ENCODE measurements around the gene STAB1. TPM values are rescaled to one million over a fixed set of nuclear protein-coding genes. Genes with fewer than 3 reads are reported as not detected.

STAB1 gene
- total RNA-seq, 1 experiment from 2014 or later, result 0.33 TPM

DNA sequence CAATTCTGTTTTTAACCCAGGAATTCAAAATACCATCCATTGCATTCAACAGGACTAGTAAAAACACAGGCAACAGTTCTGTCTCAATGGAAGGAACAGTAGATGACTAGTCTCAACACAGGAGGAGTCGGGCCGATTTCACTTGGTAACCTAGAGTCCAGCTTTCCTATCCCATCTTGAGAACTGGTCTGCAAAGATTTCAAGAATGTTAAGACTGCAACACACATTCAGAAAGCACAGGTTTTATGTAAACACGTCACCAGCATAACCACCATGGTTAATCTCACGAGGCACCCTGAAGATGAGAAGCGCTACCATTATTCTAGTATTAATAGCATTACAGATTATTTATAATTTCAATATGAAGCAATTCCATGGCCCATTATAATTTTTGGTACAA lies 63.3 kb downstream of the STAB1 start:
- no peak overlapping the region for H3K27ac ChIP-seq (ENCODE audit: low read length)
- BruUV-seq (replicated peaks), result no TSS peak
- H3K9ac ChIP-seq (ENCODE audit: low read length), result no peak overlapping the region
- ChIA-PET POLR2A (ENCODE audit: unreplicated experiment) (no interaction called here), CTCF (no interaction called here)
- H3K4me2 ChIP-seq (ENCODE audit: low read length), result no peak overlapping the region
- H3F3A ChIP-seq (ENCODE audit: low read length, unreplicated experiment), result no peaks in the 10 kb centered on the region
- H3K4me3 ChIP-seq (ENCODE audit: low read length), result no peak overlapping the region
- H4K20me1 ChIP-seq (ENCODE audit: low read length), result no peaks in the 10 kb centered on the region
- H3K36me3 ChIP-seq (ENCODE audit: low read depth, low read length), result peaks cover 45% of the 10 kb centered on the region; the same call in 1 of the 2 replicates
- DNase-seq (no peak), ATAC-seq (no peak)
- H3K27me3 ChIP-seq (ENCODE audit: low read length), result no peaks in the 10 kb centered on the region
- no peaks in the 10 kb centered on the region for H3K79me2 ChIP-seq (ENCODE audit: low read length)
- intact Hi-C loops (cut with micrococcal nuclease), result no loop called here
- no peak overlapping the region for H2AFZ ChIP-seq (ENCODE audit: low read length)
- TF ChIP-seq EZH2phosphoT487 (IDR thresholded peaks at IDR 0.05; ENCODE audit: borderline replicate concordance, low read length), result no peak
- TF ChIP-seq, protein P1, sequence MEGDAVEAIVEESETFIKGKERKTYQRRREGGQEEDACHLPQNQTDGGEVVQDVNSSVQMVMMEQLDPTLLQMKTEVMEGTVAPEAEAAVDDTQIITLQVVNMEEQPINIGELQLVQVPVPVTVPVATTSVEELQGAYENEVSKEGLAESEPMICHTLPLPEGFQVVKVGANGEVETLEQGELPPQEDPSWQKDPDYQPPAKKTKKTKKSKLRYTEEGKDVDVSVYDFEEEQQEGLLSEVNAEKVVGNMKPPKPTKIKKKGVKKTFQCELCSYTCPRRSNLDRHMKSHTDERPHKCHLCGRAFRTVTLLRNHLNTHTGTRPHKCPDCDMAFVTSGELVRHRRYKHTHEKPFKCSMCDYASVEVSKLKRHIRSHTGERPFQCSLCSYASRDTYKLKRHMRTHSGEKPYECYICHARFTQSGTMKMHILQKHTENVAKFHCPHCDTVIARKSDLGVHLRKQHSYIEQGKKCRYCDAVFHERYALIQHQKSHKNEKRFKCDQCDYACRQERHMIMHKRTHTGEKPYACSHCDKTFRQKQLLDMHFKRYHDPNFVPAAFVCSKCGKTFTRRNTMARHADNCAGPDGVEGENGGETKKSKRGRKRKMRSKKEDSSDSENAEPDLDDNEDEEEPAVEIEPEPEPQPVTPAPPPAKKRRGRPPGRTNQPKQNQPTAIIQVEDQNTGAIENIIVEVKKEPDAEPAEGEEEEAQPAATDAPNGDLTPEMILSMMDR (conservative IDR thresholded peaks at IDR 0.05; ENCODE audit: low read depth, low read length), result no peak
- no peak for TF ChIP-seq EZH2 (IDR thresholded peaks at IDR 0.05; ENCODE audit: low read length, unreplicated experiment)
- no peaks in the 10 kb centered on the region for H3K9me2 ChIP-seq (replicated peaks; ENCODE audit: low read length)
- no peaks in the 10 kb centered on the region for H3K9me3 ChIP-seq (ENCODE audit: low read length)
- H3K4me1 ChIP-seq (ENCODE audit: insufficient read depth, low read length), result no peaks in the 10 kb centered on the region

DNA sequence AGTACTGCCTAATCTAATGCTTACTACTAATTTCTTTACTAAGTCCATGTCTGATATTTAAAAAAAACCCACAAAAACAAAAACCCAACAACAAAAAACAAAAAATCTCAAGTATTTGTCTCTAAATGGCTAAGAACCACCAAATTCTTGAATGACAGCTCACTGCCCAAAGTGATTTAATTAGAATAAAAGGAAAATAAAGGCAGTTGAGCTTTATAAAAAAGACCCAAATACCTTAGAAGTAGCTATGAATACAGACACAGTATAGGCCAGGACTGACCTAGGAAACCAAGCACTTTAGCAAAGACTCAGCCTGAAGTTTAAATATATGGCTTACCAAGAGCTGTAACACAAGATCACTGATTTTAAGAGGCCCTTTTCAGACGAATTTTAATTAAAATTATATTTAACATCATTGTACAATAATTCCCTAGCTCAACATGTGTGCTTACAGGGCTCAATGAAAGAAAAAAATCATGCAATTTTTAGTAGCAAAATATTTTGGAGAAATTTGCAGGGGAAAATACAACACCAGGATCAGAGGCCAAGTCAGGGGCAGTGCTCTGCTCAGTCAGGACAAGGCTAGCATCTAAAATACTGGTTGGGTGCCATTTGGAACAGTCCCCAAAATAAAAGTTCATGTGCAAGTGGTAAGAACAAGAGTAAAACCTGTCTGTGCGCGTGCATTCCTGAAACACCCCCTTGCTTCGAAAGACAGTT lies 66.0 kb downstream of the STAB1 start:
- no TSS peak for BruUV-seq (replicated peaks)
- H3K9me2 ChIP-seq (replicated peaks; ENCODE audit: low read length), result no peaks in the 10 kb centered on the region
- ChIA-PET POLR2A (ENCODE audit: unreplicated experiment) (no interaction called here), CTCF (no interaction called here)
- no peak overlapping the region for H3K9ac ChIP-seq (ENCODE audit: low read length)
- H3K36me3 ChIP-seq (ENCODE audit: low read depth, low read length), result peaks cover 36% of the 10 kb centered on the region; the same call in 1 of the 2 replicates
- H3F3A ChIP-seq (ENCODE audit: low read length, unreplicated experiment), result no peaks in the 10 kb centered on the region
- TF ChIP-seq, protein P1 (conservative IDR thresholded peaks at IDR 0.05; ENCODE audit: low read depth, low read length), result no peak
- TF ChIP-seq EZH2phosphoT487 (IDR thresholded peaks at IDR 0.05; ENCODE audit: borderline replicate concordance, low read length), result no peak
- no peak for TF ChIP-seq EZH2 (IDR thresholded peaks at IDR 0.05; ENCODE audit: low read length, unreplicated experiment)
- H3K9me3 ChIP-seq (ENCODE audit: low read length), result no peaks in the 10 kb centered on the region
- no peak for ATAC-seq
- H2AFZ ChIP-seq (ENCODE audit: low read length), result no peak overlapping the region
- no peaks in the 10 kb centered on the region for H3K27me3 ChIP-seq (ENCODE audit: low read length)
- DNase-seq, result no peak
- H3K4me1 ChIP-seq (ENCODE audit: insufficient read depth, low read length), result no peaks in the 10 kb centered on the region
- intact Hi-C loops (cut with micrococcal nuclease), result no loop called here
- H3K79me2 ChIP-seq (ENCODE audit: low read length), result no peaks in the 10 kb centered on the region
- H3K27ac ChIP-seq (ENCODE audit: low read length), result no peak overlapping the region
- H4K20me1 ChIP-seq (ENCODE audit: low read length), result no peaks in the 10 kb centered on the region
- H3K4me3 ChIP-seq (ENCODE audit: low read length), result no peak overlapping the region
- no peak overlapping the region for H3K4me2 ChIP-seq (ENCODE audit: low read length)

DNA sequence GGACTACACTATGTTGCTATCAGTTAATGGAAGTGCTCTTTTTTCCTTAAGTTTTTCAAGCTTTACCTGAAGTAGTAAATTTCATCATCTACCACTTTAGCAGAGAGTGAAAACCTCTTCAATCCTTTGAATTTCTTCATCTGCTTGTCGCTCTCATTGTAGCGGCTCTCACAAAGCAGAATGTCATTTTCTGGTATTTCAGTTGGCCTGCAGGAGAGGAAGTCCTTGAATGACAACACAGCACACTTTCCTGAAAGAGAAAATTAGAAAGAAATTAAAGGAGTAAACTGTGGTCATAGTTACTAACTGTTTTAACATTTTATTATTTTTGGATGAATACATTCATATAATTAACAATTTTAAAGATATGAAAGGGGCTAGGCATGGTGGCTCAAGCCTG lies 68.8 kb downstream of the STAB1 start:
- no peaks in the 10 kb centered on the region for H4K20me1 ChIP-seq (ENCODE audit: low read length)
- DNase-seq (no peak), ATAC-seq (no peak)
- POLR2A ChIA-PET (ENCODE audit: unreplicated experiment), result no interaction called here
- TF ChIP-seq EZH2phosphoT487 (IDR thresholded peaks at IDR 0.05; ENCODE audit: borderline replicate concordance, low read length) (no peak), EZH2 (IDR thresholded peaks at IDR 0.05; ENCODE audit: low read length, unreplicated experiment) (no peak)
- TF ChIP-seq, protein P1 (conservative IDR thresholded peaks at IDR 0.05; ENCODE audit: low read depth, low read length), result no peak
- no peak overlapping the region for H2AFZ ChIP-seq (ENCODE audit: low read length)
- peaks cover 22% of the 10 kb centered on the region; the same call in 1 of the 2 replicates for H3K36me3 ChIP-seq (ENCODE audit: low read depth, low read length)
- no peaks in the 10 kb centered on the region for H3K27me3 ChIP-seq (ENCODE audit: low read length)
- no peaks in the 10 kb centered on the region for H3K9me3 ChIP-seq (ENCODE audit: low read length)
- no peak overlapping the region for H3K27ac ChIP-seq (ENCODE audit: low read length)
- no TSS peak for BruUV-seq (replicated peaks)
- no peaks in the 10 kb centered on the region for H3K9me2 ChIP-seq (replicated peaks; ENCODE audit: low read length)
- H3K79me2 ChIP-seq (ENCODE audit: low read length), result no peaks in the 10 kb centered on the region
- 0 out of 2 replicates have a peak, but pooled peaks cover 3% of the 10 kb centered on the region for H3K4me1 ChIP-seq (ENCODE audit: insufficient read depth, low read length)
- H3F3A ChIP-seq (ENCODE audit: low read length, unreplicated experiment), result no peaks in the 10 kb centered on the region
- no peak overlapping the region for H3K4me3 ChIP-seq (ENCODE audit: low read length)
- no peak overlapping the region for H3K4me2 ChIP-seq (ENCODE audit: low read length)
- no peak overlapping the region for H3K9ac ChIP-seq (ENCODE audit: low read length)
- CTCF ChIA-PET, result no interaction called here
- intact Hi-C loops (cut with micrococcal nuclease), result no loop called here

Measured in PC-3 (cell line).